GM12801 (cell line): Measurements from ENCODE around the gene ACTL7B.

Experiments used
- TF ChIP-seq, protein P1 (sequence below): IDR thresholded peaks from one replicate; pipeline ENCODE4 v1.5.1; 2011; ENCODE audit warnings: control low read depth; ENCODE audit not compliant: insufficient read length; ENCODE audit errors: extremely low read depth

ACTL7B gene

DNA sequence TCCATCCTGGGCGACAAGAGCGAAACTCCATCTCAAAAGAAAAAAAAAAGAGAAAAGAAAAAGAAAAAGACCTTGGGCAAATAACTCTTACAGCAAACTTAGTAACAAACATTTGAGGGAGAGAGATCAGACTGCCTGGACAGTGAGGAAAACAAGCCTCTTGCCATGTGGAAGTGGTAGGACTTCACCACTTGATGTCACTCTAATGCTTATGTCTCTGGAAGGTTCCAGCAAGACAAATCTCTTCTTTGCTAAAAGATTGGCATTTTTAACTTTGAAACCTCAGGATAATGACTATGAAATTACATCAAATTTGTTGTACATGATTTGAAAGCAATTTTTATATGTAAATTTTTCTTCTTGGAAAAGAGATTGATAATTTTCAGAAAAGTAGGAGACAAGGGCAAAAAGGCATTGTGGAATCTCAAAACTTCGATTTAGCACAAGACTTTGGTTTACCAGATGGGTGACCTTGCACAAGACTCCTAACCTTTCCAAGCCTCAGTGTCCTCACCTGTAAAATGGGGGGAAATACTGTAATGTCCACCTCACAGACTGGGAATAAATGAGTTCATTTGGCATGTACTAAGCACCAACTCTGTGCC is 5.4 kb downstream of the ACTL7B start:
- TF ChIP-seq, protein P1, sequence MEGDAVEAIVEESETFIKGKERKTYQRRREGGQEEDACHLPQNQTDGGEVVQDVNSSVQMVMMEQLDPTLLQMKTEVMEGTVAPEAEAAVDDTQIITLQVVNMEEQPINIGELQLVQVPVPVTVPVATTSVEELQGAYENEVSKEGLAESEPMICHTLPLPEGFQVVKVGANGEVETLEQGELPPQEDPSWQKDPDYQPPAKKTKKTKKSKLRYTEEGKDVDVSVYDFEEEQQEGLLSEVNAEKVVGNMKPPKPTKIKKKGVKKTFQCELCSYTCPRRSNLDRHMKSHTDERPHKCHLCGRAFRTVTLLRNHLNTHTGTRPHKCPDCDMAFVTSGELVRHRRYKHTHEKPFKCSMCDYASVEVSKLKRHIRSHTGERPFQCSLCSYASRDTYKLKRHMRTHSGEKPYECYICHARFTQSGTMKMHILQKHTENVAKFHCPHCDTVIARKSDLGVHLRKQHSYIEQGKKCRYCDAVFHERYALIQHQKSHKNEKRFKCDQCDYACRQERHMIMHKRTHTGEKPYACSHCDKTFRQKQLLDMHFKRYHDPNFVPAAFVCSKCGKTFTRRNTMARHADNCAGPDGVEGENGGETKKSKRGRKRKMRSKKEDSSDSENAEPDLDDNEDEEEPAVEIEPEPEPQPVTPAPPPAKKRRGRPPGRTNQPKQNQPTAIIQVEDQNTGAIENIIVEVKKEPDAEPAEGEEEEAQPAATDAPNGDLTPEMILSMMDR = no peak

DNA sequence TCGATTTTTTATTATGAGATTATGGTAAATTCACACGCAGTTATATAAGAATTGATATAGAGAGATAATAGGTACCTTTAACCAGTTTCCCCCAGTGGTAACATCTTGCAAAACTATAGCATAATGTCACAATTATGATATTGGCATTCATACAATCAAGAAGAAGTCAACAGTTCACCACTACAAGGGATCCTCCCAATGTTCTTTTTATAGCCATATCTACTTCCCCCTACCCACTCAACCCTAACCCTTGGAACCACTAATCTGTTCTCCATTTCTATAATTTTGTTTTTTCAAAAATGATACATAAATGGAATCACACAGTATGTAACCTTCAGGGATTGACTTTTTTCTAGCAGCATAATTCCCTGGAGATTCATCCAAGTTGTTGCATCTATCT is 9.8 kb downstream of the ACTL7B start:
- TF ChIP-seq, protein P1 = no peak

DNA sequence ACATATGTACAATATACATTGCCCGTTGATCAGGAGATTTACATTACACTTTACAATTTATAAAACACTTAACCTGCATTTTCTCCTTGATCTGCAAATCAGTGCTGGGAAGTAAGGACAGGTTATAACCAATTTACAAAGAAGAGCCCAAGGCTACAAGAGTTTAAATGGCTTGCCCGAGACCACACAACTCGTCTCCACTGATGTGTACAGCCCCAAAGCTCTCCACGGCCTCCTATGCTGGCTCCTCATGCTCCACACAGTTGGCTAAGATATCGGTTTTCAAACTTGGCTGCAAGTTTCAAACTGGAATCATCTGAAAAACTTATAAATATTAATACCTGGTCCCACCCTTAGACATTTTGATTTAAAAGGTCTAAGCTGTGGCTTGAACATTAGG is 10.3 kb downstream of the ACTL7B start:
- TF ChIP-seq, protein P1 = no peak

DNA sequence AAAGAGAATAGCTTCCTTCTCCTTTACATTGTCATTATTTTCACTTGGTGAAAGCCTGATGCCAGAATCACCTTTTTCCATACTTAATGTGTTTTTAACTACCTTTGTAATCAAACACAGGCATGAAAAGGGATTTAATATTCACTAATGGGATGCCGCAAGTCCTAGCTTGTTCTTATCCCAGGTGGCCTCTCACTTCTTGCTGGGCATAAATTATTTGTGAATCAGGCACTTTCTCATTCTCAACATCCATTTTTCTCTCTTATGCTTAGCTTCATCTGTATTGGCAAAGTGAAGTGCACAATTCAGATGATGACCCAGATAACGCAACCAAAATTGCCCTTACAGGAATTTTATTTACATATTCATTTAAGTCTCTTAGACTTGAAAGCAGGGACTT is 10.9 kb downstream of the ACTL7B start:
- TF ChIP-seq, protein P1 = no peak

DNA sequence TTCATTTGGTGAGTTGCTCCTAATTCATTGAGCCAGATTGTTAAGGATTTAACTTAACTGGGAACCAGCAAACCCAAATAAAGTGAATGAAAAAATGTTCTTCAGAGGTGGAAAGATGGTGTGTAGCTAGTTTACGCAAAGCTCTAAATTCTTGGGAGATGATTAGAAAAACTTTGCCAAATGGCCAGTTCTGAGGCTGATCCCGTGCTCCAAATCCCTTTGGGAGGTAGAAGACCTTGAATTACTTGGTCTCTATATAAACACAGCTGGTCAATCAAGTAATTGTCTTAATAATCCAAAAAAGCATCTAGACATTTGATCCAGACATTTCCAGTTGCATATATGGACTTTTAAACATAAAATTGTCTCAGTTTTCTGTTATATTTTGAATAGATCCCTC is 11.4 kb downstream of the ACTL7B start:
- TF ChIP-seq, protein P1 = no peak

DNA sequence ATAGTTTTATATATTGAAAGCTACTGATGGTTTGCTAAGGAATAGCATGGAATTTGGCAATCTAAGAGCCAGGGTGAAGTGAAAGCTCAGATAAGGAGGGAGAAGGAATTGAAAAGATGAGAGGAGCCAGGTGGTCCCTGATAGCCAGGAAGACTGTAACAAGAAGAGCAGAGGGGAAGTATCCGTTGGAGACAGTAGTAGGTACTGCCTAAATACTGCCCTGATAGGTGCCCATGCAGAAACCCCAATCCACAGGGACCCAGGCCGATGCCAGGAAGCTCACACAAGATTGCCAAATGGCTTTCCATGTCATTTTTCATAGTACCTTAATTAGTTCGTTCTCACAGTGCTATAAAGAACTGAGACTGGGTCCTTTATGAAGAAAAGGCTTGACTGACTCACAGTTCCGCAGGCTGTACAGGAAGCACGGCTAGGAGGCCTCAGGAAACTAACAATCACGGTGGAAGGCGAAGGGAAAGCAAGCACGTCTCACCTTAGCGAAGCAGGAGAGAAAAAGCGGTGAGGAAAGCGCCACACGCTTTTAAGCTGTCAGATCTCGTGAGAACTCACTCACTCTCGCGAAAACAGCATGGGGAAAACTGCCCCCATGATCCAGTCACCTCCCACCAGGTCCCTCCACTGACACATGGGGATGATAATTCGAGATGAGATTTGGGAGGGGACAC is 13.0 kb downstream of the ACTL7B start:
- TF ChIP-seq, protein P1 = no peak

DNA sequence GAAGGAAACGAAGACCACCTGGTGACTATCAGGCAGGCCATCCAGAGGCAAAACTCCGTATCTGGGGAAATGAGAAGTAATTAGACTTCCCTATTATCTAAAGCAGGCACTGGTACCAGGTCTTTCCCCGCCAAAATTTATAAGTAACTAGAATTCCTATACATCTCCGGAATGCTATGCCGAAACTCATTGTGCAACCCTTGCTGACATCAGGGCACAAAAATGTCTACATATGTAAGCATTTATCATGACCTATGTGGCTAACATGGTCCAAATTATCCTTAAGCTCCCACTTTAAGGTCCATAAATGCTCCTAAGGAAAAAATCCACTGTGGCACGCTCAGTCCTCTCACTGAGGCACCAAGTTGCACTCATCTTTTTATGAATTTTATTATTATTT is 17.8 kb downstream of the ACTL7B start:
- TF ChIP-seq, protein P1 = no peak
